CD4-positive, alpha-beta T cell treated with Interleukin-1 beta for 1 hour (primary cell): ENCODE results near the gene TBC1D9B.
A peak's percentile ranks its signal among the peaks of the same experiment; 100 is the strongest.

Experiments used
- DNase-seq, 2 donors: peaks; one replicate each; pipeline ENCODE4 v3.0.0-alpha.2; 2020 to 2022

TBC1D9B gene

GRCh38 chr5:179906795-179907555 lies 722 bp downstream of the TBC1D9B start:
- DNase-seq, result peak in 1 of 2 donors; percentile 10

- DNase-seq, result no peak
These were observed 1.4 kb downstream of the TBC1D9B start for GRCh38 chr5:179906294-179906794.

DNA sequence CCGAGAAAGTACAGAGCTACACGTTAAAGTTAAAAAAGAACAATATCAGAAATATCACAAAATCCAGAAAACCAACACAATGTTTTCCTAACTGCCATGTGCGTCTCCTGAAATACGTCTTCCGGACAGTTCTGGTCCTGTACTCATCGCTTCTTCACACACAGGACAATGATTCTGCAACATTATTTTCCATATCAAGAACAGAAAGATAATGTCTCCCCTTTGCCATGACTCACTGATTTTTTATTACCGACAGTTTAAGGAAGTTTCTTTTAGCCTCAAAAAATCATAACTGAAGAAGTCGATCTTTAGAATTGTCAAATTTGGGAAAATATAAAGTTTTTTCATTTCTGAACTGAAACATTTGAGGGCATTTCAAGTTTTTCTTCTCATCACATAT lies 2.5 kb downstream of the TBC1D9B start:
- DNase-seq, result no peak

- DNase-seq, result no peak
These were observed 3.1 kb downstream of the TBC1D9B start for GRCh38 chr5:179904463-179905160.

- DNase-seq, result no peak
These were observed 4.9 kb downstream of the TBC1D9B start for GRCh38 chr5:179902763-179903158.

GRCh38 chr5:179901915-179902762 lies 5.6 kb downstream of the TBC1D9B start:
- no peak for DNase-seq

GRCh38 chr5:179901462-179901861 lies 6.2 kb downstream of the TBC1D9B start:
- DNase-seq, result no peak

DNA sequence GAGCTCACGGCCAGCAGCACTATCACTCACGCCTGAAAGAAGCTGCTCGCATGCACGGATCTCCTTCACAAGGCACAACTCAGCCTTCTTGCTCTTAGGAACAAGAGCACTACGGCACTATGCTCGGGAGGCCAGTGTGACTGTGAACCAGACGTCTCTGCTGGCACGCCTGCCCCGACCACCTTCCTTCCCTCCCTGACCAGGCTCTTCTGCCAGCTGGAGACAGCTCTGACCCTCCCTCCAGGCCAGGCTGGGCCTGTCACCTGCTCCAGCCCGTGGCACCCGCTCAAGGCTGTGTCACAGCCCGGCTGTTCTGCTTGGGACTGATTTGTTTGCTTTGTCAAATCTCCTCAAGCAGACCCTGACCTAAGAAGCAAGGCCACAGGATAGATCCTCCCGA lies 7.0 kb downstream of the TBC1D9B start:
- DNase-seq, result no peak

GRCh38 chr5:179900206-179900605 lies 7.5 kb downstream of the TBC1D9B start:
- no peak for DNase-seq

- DNase-seq, result no peak
These were observed 11.8 kb downstream of the TBC1D9B start for GRCh38 chr5:179895861-179896260.

DNA sequence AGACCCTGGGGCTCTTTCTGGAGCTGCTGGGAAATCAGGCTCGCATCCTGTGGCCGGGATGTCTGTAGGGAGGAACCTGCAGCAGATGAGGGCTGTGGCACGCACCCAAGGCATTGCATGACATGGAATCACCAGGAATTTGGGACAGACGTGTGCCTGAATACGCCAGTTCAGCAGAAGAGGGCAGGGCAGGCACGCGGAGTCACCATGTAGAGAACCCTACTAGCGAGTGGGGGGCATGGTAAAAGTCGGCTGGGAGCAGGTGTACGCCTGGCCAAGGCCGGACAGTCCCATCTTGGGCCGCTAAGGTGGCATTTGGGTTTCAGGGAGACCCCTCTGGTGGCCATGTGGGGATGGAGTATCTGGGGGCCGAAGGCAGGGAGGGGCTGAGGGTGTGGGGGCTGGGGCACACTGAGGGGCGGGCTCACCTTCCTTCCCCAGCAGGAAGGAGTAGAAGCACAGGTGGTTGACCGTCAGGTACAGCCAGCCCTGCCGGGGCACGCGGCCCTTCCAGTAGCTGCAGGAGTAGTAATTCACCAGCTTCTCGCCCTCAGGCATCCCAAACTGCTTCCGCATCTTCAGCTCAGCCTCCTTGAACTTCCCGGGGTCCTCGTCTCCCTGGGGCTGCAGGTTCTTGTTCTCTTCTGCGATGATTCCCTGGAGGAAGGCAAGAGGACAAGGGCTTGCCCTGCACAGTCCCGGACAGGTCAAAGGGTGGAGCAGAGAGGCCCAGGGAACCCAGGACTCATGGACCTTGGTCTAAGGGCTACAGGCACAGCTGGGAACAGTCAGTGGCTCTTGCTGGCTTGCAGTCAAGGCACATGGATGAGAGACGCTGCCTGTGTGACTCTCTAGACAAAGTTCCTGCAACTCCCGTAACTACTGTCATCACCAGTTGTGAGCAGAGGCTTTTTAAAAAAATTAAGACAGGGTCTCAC lies 13.5 kb downstream of the TBC1D9B start:
- no peak for DNase-seq

- DNase-seq, result no peak
These were observed 14.4 kb downstream of the TBC1D9B start for GRCh38 chr5:179893076-179893957.

GRCh38 chr5:179892255-179892654 lies 15.4 kb downstream of the TBC1D9B start:
- no peak for DNase-seq

- DNase-seq, result no peak
These were observed 16.7 kb downstream of the TBC1D9B start for GRCh38 chr5:179890751-179891682.

- DNase-seq, result no peak
These were observed 17.8 kb downstream of the TBC1D9B start for GRCh38 chr5:179889885-179890284.

DNA sequence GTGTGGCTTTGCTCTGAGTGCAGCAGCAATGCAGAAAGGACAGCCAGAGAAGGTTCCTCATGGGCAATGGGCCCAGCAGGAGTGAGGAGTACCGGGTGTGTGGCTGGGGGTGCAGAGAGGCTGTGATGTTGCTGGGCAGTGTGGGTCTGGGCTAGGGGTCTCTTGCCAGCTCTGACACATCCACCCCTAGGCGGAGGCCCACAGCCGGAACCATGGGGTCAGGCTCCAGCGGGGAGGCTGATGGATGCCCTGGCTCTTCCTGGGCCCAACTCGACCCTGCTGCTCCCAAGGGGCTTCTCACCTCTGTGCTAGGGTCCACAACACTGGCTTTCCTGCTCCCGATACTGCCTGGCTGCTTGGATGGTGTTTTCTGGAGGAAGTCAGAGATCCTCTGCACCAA lies 19.9 kb downstream of the TBC1D9B start:
- DNase-seq, result no peak

- DNase-seq, result no peak
These were observed 20.6 kb downstream of the TBC1D9B start for GRCh38 chr5:179887095-179887494.

DNA sequence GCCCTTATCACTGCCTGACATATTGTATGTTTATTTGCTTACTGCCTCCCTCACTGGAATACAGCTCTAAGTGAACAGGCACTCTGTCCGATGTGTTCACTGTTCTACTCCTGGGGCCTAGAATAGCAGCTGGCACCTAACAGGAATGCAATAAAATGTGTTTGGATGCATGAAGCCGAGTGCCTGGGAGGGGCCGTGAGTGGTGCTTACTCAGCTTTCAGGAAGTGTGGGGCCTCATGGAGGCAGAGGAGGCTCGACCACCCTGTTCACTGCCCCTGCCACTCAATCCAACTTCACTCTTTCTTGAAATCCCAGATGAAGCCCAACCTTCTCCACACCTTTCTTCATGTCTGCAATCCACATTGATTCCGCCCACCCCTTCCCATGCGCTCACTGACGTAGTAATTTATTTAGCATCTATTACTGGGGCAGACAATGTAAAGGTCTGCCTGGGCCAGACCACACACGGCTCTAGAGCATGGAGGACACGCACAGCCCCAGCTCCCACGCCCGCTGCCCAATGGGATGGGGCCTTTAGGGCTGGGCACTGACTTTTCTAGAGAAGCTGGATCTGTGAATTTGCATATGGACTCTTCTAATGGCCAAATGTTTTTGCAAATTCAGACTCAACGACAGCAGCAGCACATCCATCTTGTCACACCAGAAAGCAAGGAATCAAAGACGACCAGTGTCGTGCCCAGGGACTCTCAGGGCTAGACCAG lies 21.3 kb downstream of the TBC1D9B start:
- no peak for DNase-seq

DNA sequence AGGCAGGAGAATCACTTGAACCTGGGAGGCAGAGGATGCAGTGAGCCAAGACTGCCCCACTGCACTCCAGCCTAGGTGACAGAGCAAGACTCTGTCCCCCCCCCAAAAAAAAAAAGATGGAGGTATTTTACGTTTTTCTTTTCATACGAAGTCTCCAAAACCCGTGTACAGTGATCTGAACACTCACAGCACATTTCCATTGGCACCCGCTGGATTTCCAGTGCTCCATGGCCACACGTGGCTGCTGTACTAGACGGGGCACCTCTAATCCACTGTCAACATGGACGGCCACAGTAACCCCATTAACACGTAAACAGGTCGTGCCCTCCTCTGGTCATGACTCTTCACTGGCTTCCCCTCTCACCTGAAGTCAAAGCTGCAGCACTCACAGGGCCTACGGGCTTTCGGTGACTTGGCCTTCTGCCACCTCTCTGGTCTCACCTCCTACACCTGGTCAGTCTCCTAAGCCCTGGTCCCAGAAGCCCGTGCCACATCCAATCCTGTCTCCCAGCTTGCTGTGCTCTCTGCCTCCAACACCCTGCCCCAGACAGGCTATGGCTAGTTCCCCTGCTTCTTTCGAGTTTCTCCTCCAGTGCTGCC lies 22.1 kb downstream of the TBC1D9B start:
- no peak for DNase-seq
